ENCODE measurements around the gene SLCO2B1. TPM values are rescaled to one million over a fixed set of nuclear protein-coding genes. Genes with fewer than 3 reads are reported as not detected.

The SLCO2B1 gene
- total RNA-seq, 1 experiment from 2014 or later: not detected

DNA sequence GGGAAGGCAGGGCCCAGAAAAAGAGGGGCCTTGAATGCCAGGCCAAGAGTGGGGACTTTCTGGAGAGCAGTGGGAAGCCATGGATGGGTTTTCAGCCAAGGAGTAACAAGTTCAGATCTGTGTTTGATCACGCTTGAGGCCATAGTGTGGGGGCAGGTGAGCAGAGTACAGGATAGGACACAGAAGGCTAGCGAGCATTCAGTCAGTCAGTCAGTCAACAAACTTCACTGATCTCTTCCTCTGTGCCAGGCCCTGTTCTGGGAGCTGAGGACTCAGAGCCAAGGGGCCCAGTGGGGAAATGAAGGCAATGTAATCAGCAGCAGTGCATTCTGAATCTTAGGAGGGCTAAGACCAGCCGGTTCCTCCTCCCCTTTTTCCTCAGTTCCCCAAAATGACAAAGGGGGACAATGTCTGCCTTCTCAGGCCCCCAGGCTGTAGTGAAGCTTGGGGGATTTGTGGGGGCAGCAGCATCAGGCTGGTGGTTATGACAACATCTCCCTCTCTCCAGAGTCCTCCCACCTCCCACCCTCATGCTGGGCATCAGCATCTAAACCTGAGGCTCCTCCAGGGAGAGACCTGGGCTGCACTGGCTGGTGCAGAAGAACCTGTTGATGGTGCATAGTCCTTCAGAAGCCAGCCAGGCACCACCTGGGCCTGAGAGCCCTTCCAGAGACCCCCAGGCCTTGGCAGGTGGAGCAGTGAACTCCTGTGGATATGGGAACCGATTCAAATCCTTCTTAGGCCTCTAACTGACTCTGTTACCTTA lies 46.8 kb downstream of the SLCO2B1 start:
- Histone ChIP-seq H3K9ac (ENCODE audit: low read length) (no peak overlapping the region), H3K27me3 (ENCODE audit: low read length) (no peaks in the 10 kb centered on the region), H2AFZ (ENCODE audit: low read length) (no peak overlapping the region), H4K20me1 (ENCODE audit: insufficient read depth, low read depth, low read length) (no peaks in the 10 kb centered on the region), H3K4me2 (ENCODE audit: low read depth, low read length, poor library complexity, severe bottlenecking) (no peak overlapping the region), H3K4me1 (ENCODE audit: low read length) (no peaks in the 10 kb centered on the region), H3K9me3 (ENCODE audit: low read length) (no peaks in the 10 kb centered on the region), H3K36me3 (ENCODE audit: insufficient read depth, low read length) (no peaks in the 10 kb centered on the region), H3K4me3 (ENCODE audit: low read length) (no peak overlapping the region), H3K79me2 (ENCODE audit: low read length) (no peaks in the 10 kb centered on the region), H3K27ac (ENCODE audit: low read length) (no peak overlapping the region), H3K9me2 (replicated peaks; ENCODE audit: insufficient read depth, low read length) (no peaks in the 10 kb centered on the region)
- DNase-seq: no peak

GRCh38 chr11:75198278-75198973 lies 47.5 kb downstream of the SLCO2B1 start:
- no peak for DNase-seq
- Histone ChIP-seq H3K9me2 (replicated peaks; ENCODE audit: insufficient read depth, low read length) (no peaks in the 10 kb centered on the region), H3K9ac (ENCODE audit: low read length) (no peak overlapping the region), H3K27ac (ENCODE audit: low read length) (no peak overlapping the region), H3K36me3 (ENCODE audit: insufficient read depth, low read length) (no peaks in the 10 kb centered on the region), H2AFZ (ENCODE audit: low read length) (no peak overlapping the region), H3K4me2 (ENCODE audit: low read depth, low read length, poor library complexity, severe bottlenecking) (no peak overlapping the region), H3K27me3 (ENCODE audit: low read length) (no peaks in the 10 kb centered on the region), H3K79me2 (ENCODE audit: low read length) (no peaks in the 10 kb centered on the region), H4K20me1 (ENCODE audit: insufficient read depth, low read depth, low read length) (no peaks in the 10 kb centered on the region), H3K4me1 (ENCODE audit: low read length) (no peaks in the 10 kb centered on the region), H3K4me3 (ENCODE audit: low read length) (no peak overlapping the region), H3K9me3 (ENCODE audit: low read length) (no peaks in the 10 kb centered on the region)

- no peaks in the 10 kb centered on the region for H4K20me1 ChIP-seq (ENCODE audit: insufficient read depth, low read depth, low read length)
- H3K27ac ChIP-seq (ENCODE audit: low read length): no peak overlapping the region
- no peak for DNase-seq
- no peak overlapping the region for H3K4me2 ChIP-seq (ENCODE audit: low read depth, low read length, poor library complexity, severe bottlenecking)
- no peaks in the 10 kb centered on the region for H3K9me2 ChIP-seq (replicated peaks; ENCODE audit: insufficient read depth, low read length)
- H3K79me2 ChIP-seq (ENCODE audit: low read length): no peaks in the 10 kb centered on the region
- H3K36me3 ChIP-seq (ENCODE audit: insufficient read depth, low read length): no peaks in the 10 kb centered on the region
- no peak overlapping the region for H3K4me3 ChIP-seq (ENCODE audit: low read length)
- H2AFZ ChIP-seq (ENCODE audit: low read length): no peak overlapping the region
- H3K27me3 ChIP-seq (ENCODE audit: low read length): no peaks in the 10 kb centered on the region
- H3K4me1 ChIP-seq (ENCODE audit: low read length): no peaks in the 10 kb centered on the region
- H3K9me3 ChIP-seq (ENCODE audit: low read length): no peaks in the 10 kb centered on the region
- H3K9ac ChIP-seq (ENCODE audit: low read length): no peak overlapping the region
These were observed 48.6 kb downstream of the SLCO2B1 start for GRCh38 chr11:75199412-75199955.

- no peak overlapping the region for H3K4me3 ChIP-seq (ENCODE audit: low read length)
- H3K9me3 ChIP-seq (ENCODE audit: low read length): no peaks in the 10 kb centered on the region
- H3K4me2 ChIP-seq (ENCODE audit: low read depth, low read length, poor library complexity, severe bottlenecking): no peak overlapping the region
- no peaks in the 10 kb centered on the region for H3K4me1 ChIP-seq (ENCODE audit: low read length)
- no peaks in the 10 kb centered on the region for H3K9me2 ChIP-seq (replicated peaks; ENCODE audit: insufficient read depth, low read length)
- no peak overlapping the region for H3K9ac ChIP-seq (ENCODE audit: low read length)
- no peaks in the 10 kb centered on the region for H3K79me2 ChIP-seq (ENCODE audit: low read length)
- no peaks in the 10 kb centered on the region for H4K20me1 ChIP-seq (ENCODE audit: insufficient read depth, low read depth, low read length)
- no peak overlapping the region for H2AFZ ChIP-seq (ENCODE audit: low read length)
- H3K27ac ChIP-seq (ENCODE audit: low read length): no peak overlapping the region
- no peak for DNase-seq
- no peaks in the 10 kb centered on the region for H3K36me3 ChIP-seq (ENCODE audit: insufficient read depth, low read length)
- no peaks in the 10 kb centered on the region for H3K27me3 ChIP-seq (ENCODE audit: low read length)
These were observed 49.1 kb downstream of the SLCO2B1 start for GRCh38 chr11:75200051-75200450.

- no peak for DNase-seq
- H3K4me1 ChIP-seq (ENCODE audit: low read length): no peaks in the 10 kb centered on the region
- no peak overlapping the region for H3K4me2 ChIP-seq (ENCODE audit: low read depth, low read length, poor library complexity, severe bottlenecking)
- no peak overlapping the region for H3K4me3 ChIP-seq (ENCODE audit: low read length)
- no peaks in the 10 kb centered on the region for H3K27me3 ChIP-seq (ENCODE audit: low read length)
- no peak overlapping the region for H3K9ac ChIP-seq (ENCODE audit: low read length)
- no peaks in the 10 kb centered on the region for H3K79me2 ChIP-seq (ENCODE audit: low read length)
- H4K20me1 ChIP-seq (ENCODE audit: insufficient read depth, low read depth, low read length): no peaks in the 10 kb centered on the region
- H3K9me3 ChIP-seq (ENCODE audit: low read length): no peaks in the 10 kb centered on the region
- no peaks in the 10 kb centered on the region for H3K36me3 ChIP-seq (ENCODE audit: insufficient read depth, low read length)
- H2AFZ ChIP-seq (ENCODE audit: low read length): no peak overlapping the region
- H3K9me2 ChIP-seq (replicated peaks; ENCODE audit: insufficient read depth, low read length): no peaks in the 10 kb centered on the region
- H3K27ac ChIP-seq (ENCODE audit: low read length): no peak overlapping the region
These were observed 49.6 kb downstream of the SLCO2B1 start for GRCh38 chr11:75200531-75200930.

DNA sequence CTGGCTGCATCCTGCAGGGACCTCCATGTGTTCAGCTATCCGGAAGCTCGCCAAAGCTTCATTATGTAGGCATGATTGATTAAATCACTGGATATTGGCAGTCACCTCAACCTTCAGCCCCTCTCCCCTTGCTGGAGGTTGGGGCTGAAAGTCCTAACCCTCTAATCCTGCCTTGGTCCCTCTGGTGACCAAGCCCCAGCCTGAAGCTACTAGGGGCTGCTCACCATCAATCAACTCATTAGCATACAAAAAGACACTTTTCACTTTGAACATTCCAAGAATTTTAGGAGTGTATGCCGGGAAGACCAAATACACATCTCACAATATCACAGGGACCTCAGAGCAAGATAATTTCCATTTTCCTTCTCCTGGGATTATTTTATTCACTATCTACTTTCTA lies 50.9 kb downstream of the SLCO2B1 start:
- Histone ChIP-seq H2AFZ (ENCODE audit: low read length) (no peak overlapping the region), H3K27ac (ENCODE audit: low read length) (no peak overlapping the region), H3K27me3 (ENCODE audit: low read length) (no peaks in the 10 kb centered on the region), H3K9ac (ENCODE audit: low read length) (no peak overlapping the region), H3K79me2 (ENCODE audit: low read length) (no peaks in the 10 kb centered on the region), H4K20me1 (ENCODE audit: insufficient read depth, low read depth, low read length) (no peaks in the 10 kb centered on the region), H3K4me2 (ENCODE audit: low read depth, low read length, poor library complexity, severe bottlenecking) (no peak overlapping the region), H3K4me3 (ENCODE audit: low read length) (no peak overlapping the region), H3K36me3 (ENCODE audit: insufficient read depth, low read length) (no peaks in the 10 kb centered on the region), H3K9me2 (replicated peaks; ENCODE audit: insufficient read depth, low read length) (no peaks in the 10 kb centered on the region), H3K4me1 (ENCODE audit: low read length) (no peaks in the 10 kb centered on the region), H3K9me3 (ENCODE audit: low read length) (no peaks in the 10 kb centered on the region)
- DNase-seq: no peak

GRCh38 chr11:75202195-75202594 lies 51.3 kb downstream of the SLCO2B1 start:
- DNase-seq: no peak
- Histone ChIP-seq H3K4me1 (ENCODE audit: low read length) (no peaks in the 10 kb centered on the region), H3K9me3 (ENCODE audit: low read length) (no peaks in the 10 kb centered on the region), H3K27me3 (ENCODE audit: low read length) (no peaks in the 10 kb centered on the region), H3K4me3 (ENCODE audit: low read length) (no peak overlapping the region), H2AFZ (ENCODE audit: low read length) (no peak overlapping the region), H3K4me2 (ENCODE audit: low read depth, low read length, poor library complexity, severe bottlenecking) (no peak overlapping the region), H4K20me1 (ENCODE audit: insufficient read depth, low read depth, low read length) (no peaks in the 10 kb centered on the region), H3K79me2 (ENCODE audit: low read length) (no peaks in the 10 kb centered on the region), H3K9me2 (replicated peaks; ENCODE audit: insufficient read depth, low read length) (no peaks in the 10 kb centered on the region), H3K27ac (ENCODE audit: low read length) (no peak overlapping the region), H3K9ac (ENCODE audit: low read length) (no peak overlapping the region), H3K36me3 (ENCODE audit: insufficient read depth, low read length) (no peaks in the 10 kb centered on the region)

- H3K9ac ChIP-seq (ENCODE audit: low read length): no peak overlapping the region
- DNase-seq: no peak
These were observed 52.2 kb downstream of the SLCO2B1 start for GRCh38 chr11:75203138-75203537.

More at GRCh38 chr11:75203138-75203537, 52.2 kb downstream of the SLCO2B1 start:
- Histone ChIP-seq H4K20me1 (ENCODE audit: insufficient read depth, low read depth, low read length) (no peaks in the 10 kb centered on the region), H3K79me2 (ENCODE audit: low read length) (no peaks in the 10 kb centered on the region), H3K27ac (ENCODE audit: low read length) (no peak overlapping the region), H3K4me2 (ENCODE audit: low read depth, low read length, poor library complexity, severe bottlenecking) (no peak overlapping the region), H2AFZ (ENCODE audit: low read length) (no peak overlapping the region), H3K36me3 (ENCODE audit: insufficient read depth, low read length) (no peaks in the 10 kb centered on the region), H3K9me2 (replicated peaks; ENCODE audit: insufficient read depth, low read length) (no peaks in the 10 kb centered on the region), H3K4me1 (ENCODE audit: low read length) (no peaks in the 10 kb centered on the region), H3K4me3 (ENCODE audit: low read length) (no peak overlapping the region), H3K27me3 (ENCODE audit: low read length) (no peaks in the 10 kb centered on the region), H3K9me3 (ENCODE audit: low read length) (no peaks in the 10 kb centered on the region)

Data from Karpas-422 (cell line).